ENCODE measurements around the gene GGTLC2.
"Not testable (repeated sequence)": the region's sequence is repeated elsewhere in the genome, so short reads cannot be mapped to it uniquely, and the experiment has no call there.

The GGTLC2 gene

GRCh38 chr22:22644314-22644713, at the start of gene GGTLC2:
Gene GGTLC2, plus strand, starts transcription at chr22:22644614. Its CDS starts 1,732 bp downstream, at chr22:22646346.
- not testable (repeated sequence) for H3K4me3 ChIP-seq (ENCODE audit: low read depth, low read length); DNase-seq (ENCODE audit: low read depth)

- TF ChIP-seq MYC (IDR thresholded peaks at IDR 0.05; ENCODE audit: low read depth, low read length), result no peak
- TF ChIP-seq POLR2A (IDR thresholded peaks at IDR 0.05; ENCODE audit: extremely low read depth, insufficient read length), result no peak
- no peak for TF ChIP-seq CTCF (IDR thresholded peaks at IDR 0.05; ENCODE audit: low read depth, low read length)
- TF ChIP-seq MAX (IDR thresholded peaks at IDR 0.05; ENCODE audit: low read depth, low read length), result no peak
- DNase-seq (ENCODE audit: low read depth), result no peak
- H3K4me3 ChIP-seq (ENCODE audit: low read depth, low read length), result no peak overlapping the region
Observed at GRCh38 chr22:22595001-22595835, 49.2 kb upstream of the GGTLC2 start.

- no peak overlapping the region for H3K4me3 ChIP-seq (ENCODE audit: low read depth, low read length)
- DNase-seq (ENCODE audit: low read depth), result no peak
- TF ChIP-seq MYC (IDR thresholded peaks at IDR 0.05; ENCODE audit: low read depth, low read length), result no peak
- no peak for TF ChIP-seq CTCF (IDR thresholded peaks at IDR 0.05; ENCODE audit: low read depth, low read length)
Observed at GRCh38 chr22:22598144-22598543, 46.3 kb upstream of the GGTLC2 start.

- peak; percentile 42 for DNase-seq (ENCODE audit: low read depth)
- TF ChIP-seq MAX (IDR thresholded peaks at IDR 0.05; ENCODE audit: low read depth, low read length) (no peak), POLR2A (IDR thresholded peaks at IDR 0.05; ENCODE audit: extremely low read depth, insufficient read length) (no peak), CTCF (IDR thresholded peaks at IDR 0.05; ENCODE audit: low read depth, low read length) (no peak), MYC (IDR thresholded peaks at IDR 0.05; ENCODE audit: low read depth, low read length) (no peak)
- no peak overlapping the region for H3K4me3 ChIP-seq (ENCODE audit: low read depth, low read length)
Observed at GRCh38 chr22:22599248-22599647, 45.2 kb upstream of the GGTLC2 start.

- H3K4me3 ChIP-seq (ENCODE audit: low read depth, low read length), result no peak overlapping the region
- no peak for DNase-seq (ENCODE audit: low read depth)
- TF ChIP-seq MYC (IDR thresholded peaks at IDR 0.05; ENCODE audit: low read depth, low read length) (no peak), POLR2A (IDR thresholded peaks at IDR 0.05; ENCODE audit: extremely low read depth, insufficient read length) (no peak), CTCF (IDR thresholded peaks at IDR 0.05; ENCODE audit: low read depth, low read length) (no peak)
Observed at GRCh38 chr22:22600531-22601261, 43.7 kb upstream of the GGTLC2 start.

- no peak for DNase-seq (ENCODE audit: low read depth)
- H3K4me3 ChIP-seq (ENCODE audit: low read depth, low read length), result no peak overlapping the region
- TF ChIP-seq POLR2A (IDR thresholded peaks at IDR 0.05; ENCODE audit: extremely low read depth, insufficient read length) (no peak), MYC (IDR thresholded peaks at IDR 0.05; ENCODE audit: low read depth, low read length) (no peak)
Observed at GRCh38 chr22:22603470-22603947, 40.9 kb upstream of the GGTLC2 start.
